ENCODE data around the gene ENTPD8. TPM values are rescaled to one million over a fixed set of nuclear protein-coding genes. Genes with fewer than 3 reads are reported as not detected.

Gene ENTPD8
- total RNA-seq, 1 experiment from 2014 or later, result 0.77 TPM

DNA sequence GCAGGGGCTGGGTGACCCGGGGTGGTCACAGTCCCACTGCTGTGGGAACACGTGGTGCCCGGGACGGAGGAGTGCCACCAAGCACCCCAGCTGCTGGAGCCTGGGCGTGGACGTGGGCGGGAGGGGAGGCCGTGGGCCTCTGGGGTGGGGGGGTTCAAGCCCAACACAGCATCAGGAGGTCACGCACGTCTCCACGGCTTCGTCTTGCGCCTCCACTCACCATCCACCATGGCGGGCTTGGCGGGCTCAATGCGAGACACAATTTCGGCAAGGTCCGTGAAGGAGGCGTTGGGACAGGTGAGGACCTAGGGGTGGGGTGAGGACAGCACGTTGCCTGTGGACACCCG lies 20.1 kb upstream of the ENTPD8 start:
- no CpG with 5 or more reads among the region's 21 CpGs for WGBS (ENCODE audit: extremely low coverage, insufficient read length, low lambda C conversion rate)
- Histone ChIP-seq H4K20me1 (ENCODE audit: control insufficient read depth, insufficient read depth, insufficient read length) (peaks cover 3% of the 10 kb centered on the region), H4K5ac (ENCODE audit: insufficient read length, low read depth, low read length) (no peak overlapping the region), H3K79me2 (ENCODE audit: insufficient read depth, low read length) (no peaks in the 10 kb centered on the region), H3K18ac (ENCODE audit: insufficient read length, low read depth, low read length) (no peak overlapping the region), H3K27me3 (ENCODE audit: insufficient read depth, low read length) (no peaks in the 10 kb centered on the region; the same call in 1 of the 2 replicates), H2BK120ac (ENCODE audit: low read depth, low read length, poor library complexity, severe bottlenecking) (no peak overlapping the region), H3K9me3 (ENCODE audit: control insufficient read depth, low read depth, low read length) (no peaks in the 10 kb centered on the region), H2BK15ac (ENCODE audit: low read depth, low read length) (no peak overlapping the region), H2BK12ac (ENCODE audit: insufficient read length, low read depth, low read length) (no peak overlapping the region), H3K4ac (ENCODE audit: low read depth, low read length) (no peak overlapping the region), H4K8ac (replicated peaks; ENCODE audit: insufficient read length, low read depth, low read length) (no peak overlapping the region), H3T11ph (ENCODE audit: low read length) (no peak overlapping the region), H3K4me1 (ENCODE audit: insufficient read depth, low read length) (no peaks in the 10 kb centered on the region), H2AK5ac (ENCODE audit: insufficient read length, low read length) (no peak overlapping the region), H3K4me2 (ENCODE audit: insufficient read depth, insufficient read length, low read length) (peak overlapping the region; percentile 50), H3K9ac (ENCODE audit: extremely low read depth, insufficient read length, low read length) (no peak overlapping the region), H3K56ac (ENCODE audit: insufficient read length, low read depth, low read length) (no peak overlapping the region), H4K91ac (ENCODE audit: insufficient read length, low read depth, low read length) (no peak overlapping the region), H3K23ac (ENCODE audit: insufficient read length, low read depth, low read length) (no peak overlapping the region), H2AFZ (ENCODE audit: low read length) (no peak overlapping the region), H2BK5ac (ENCODE audit: insufficient read length, low read length) (no peak overlapping the region), H3K14ac (ENCODE audit: insufficient read depth, low read length) (no peak overlapping the region), H3K27ac (ENCODE audit: insufficient read length, low read depth, low read length) (no peak overlapping the region), H2BK20ac (ENCODE audit: low read depth, low read length, poor library complexity, severe bottlenecking) (no peak overlapping the region), H3K79me1 (ENCODE audit: insufficient read depth, low read depth, low read length, poor library complexity, severe bottlenecking) (no peaks in the 10 kb centered on the region), H3K23me2 (ENCODE audit: insufficient read length, low read depth, low read length, poor library complexity, severe bottlenecking) (peaks cover 9% of the 10 kb centered on the region)
- Mint-ChIP-seq H3K36me3 (ENCODE audit: insufficient read depth in 1 of 3, low read depth in 3 of 3) (peaks cover 0 to 10% (median 6%) of the 10 kb centered on the region in 3 experiments; a peak in 4 of 7 replicates), H3K4me1 (peaks cover 0 to 3% of the 10 kb centered on the region in 2 experiments; a peak in 1 of 4 replicates), H3K27ac (no peak overlapping the region), H3K9me3 (no peaks in the 10 kb centered on the region), H3K27me3 (ENCODE audit: low read depth) (peaks cover 33% of the 10 kb centered on the region), H3K4me3 (no peak overlapping the region)
- no peak for TF ChIP-seq CTCF (conservative IDR thresholded peaks at IDR 0.05)
- DNase-seq, result no peak

All from H9 (cell line).